ENCODE data around the gene CDC42BPA. TPM values are rescaled to one million over a fixed set of nuclear protein-coding genes. Genes with fewer than 3 reads are reported as not detected.
A peak's percentile ranks its signal among the peaks of the same experiment; 100 is the strongest.
"Not testable (repeated sequence)": the region's sequence is repeated elsewhere in the genome, so short reads cannot be mapped to it uniquely, and the experiment has no call there.

Gene CDC42BPA
- total RNA-seq, 2 donors from 2014 or later: 30.0 to 34.3 TPM

GRCh38 chr1:227242811-227243682 is 75.2 kb downstream of the CDC42BPA start:
- Mint-ChIP-seq H3K27ac (no peak overlapping the region), H3K36me3 (ENCODE audit: low read depth) (peaks cover 2% of the 10 kb centered on the region), H3K27me3 (ENCODE audit: insufficient read depth) (no peaks in the 10 kb centered on the region), H3K4me3 (no peak overlapping the region), H3K4me1 (peaks cover 17% of the 10 kb centered on the region), H3K9me3 (no peaks in the 10 kb centered on the region)
- TF ChIP-seq, protein P1, sequence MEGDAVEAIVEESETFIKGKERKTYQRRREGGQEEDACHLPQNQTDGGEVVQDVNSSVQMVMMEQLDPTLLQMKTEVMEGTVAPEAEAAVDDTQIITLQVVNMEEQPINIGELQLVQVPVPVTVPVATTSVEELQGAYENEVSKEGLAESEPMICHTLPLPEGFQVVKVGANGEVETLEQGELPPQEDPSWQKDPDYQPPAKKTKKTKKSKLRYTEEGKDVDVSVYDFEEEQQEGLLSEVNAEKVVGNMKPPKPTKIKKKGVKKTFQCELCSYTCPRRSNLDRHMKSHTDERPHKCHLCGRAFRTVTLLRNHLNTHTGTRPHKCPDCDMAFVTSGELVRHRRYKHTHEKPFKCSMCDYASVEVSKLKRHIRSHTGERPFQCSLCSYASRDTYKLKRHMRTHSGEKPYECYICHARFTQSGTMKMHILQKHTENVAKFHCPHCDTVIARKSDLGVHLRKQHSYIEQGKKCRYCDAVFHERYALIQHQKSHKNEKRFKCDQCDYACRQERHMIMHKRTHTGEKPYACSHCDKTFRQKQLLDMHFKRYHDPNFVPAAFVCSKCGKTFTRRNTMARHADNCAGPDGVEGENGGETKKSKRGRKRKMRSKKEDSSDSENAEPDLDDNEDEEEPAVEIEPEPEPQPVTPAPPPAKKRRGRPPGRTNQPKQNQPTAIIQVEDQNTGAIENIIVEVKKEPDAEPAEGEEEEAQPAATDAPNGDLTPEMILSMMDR (conservative IDR thresholded peaks at IDR 0.05): no peak
- Histone ChIP-seq H3K9me3 (ENCODE audit: control insufficient read depth, low read length) (no peaks in the 10 kb centered on the region), H3K4me3 (ENCODE audit: low read length) (no peak overlapping the region), H3K27ac (ENCODE audit: low read depth, low read length) (no peak overlapping the region), H3K36me3 (ENCODE audit: control insufficient read depth, insufficient read depth, low read length) (no peaks in the 10 kb centered on the region), H3K9ac (ENCODE audit: extremely low read depth, low read length, poor library complexity, severe bottlenecking) (no peak overlapping the region), H3K27me3 (ENCODE audit: control insufficient read depth, insufficient read depth, low read length, poor library complexity, severe bottlenecking) (no peaks in the 10 kb centered on the region), H3K4me1 (ENCODE audit: control insufficient read depth, insufficient read depth, low read length) (no peaks in the 10 kb centered on the region)
- no peak for DNase-seq
- WGBS, 2 experiments (ENCODE audit: insufficient coverage in 1 of 2, insufficient read length in 1 of 2): 89% methylated on average over 2 of the region's 2 CpGs; no CpG with 5 or more reads in 1 of the 2 experiments

GRCh38 chr1:227240983-227241382 is 77.3 kb downstream of the CDC42BPA start:
- no peak overlapping the region for H3K27ac Mint-ChIP-seq
- peaks cover 17% of the 10 kb centered on the region for H3K4me1 Mint-ChIP-seq
- Histone ChIP-seq H3K4me1 (ENCODE audit: control insufficient read depth, insufficient read depth, low read length) (no peaks in the 10 kb centered on the region), H3K9ac (ENCODE audit: extremely low read depth, low read length, poor library complexity, severe bottlenecking) (no peak overlapping the region), H3K36me3 (ENCODE audit: control insufficient read depth, insufficient read depth, low read length) (no peaks in the 10 kb centered on the region), H3K4me3 (ENCODE audit: low read length) (no peak overlapping the region), H3K27me3 (ENCODE audit: control insufficient read depth, insufficient read depth, low read length, poor library complexity, severe bottlenecking) (no peaks in the 10 kb centered on the region), H3K27ac (ENCODE audit: low read depth, low read length) (no peak overlapping the region), H3K9me3 (ENCODE audit: control insufficient read depth, low read length) (no peaks in the 10 kb centered on the region)
- no peaks in the 10 kb centered on the region for H3K9me3 Mint-ChIP-seq
- no peaks in the 10 kb centered on the region for H3K36me3 Mint-ChIP-seq (ENCODE audit: low read depth)
- TF ChIP-seq, protein P1 (conservative IDR thresholded peaks at IDR 0.05): no peak
- no peak overlapping the region for H3K4me3 Mint-ChIP-seq
- DNase-seq: no peak
- H3K27me3 Mint-ChIP-seq (ENCODE audit: insufficient read depth): no peaks in the 10 kb centered on the region

GRCh38 chr1:227234998-227235405 is 83.3 kb downstream of the CDC42BPA start:
- Mint-ChIP-seq H3K27ac (no peak overlapping the region), H3K27me3 (ENCODE audit: insufficient read depth) (no peaks in the 10 kb centered on the region), H3K36me3 (ENCODE audit: low read depth) (peaks cover 7% of the 10 kb centered on the region), H3K4me1 (peaks cover 2% of the 10 kb centered on the region), H3K4me3 (no peak overlapping the region), H3K9me3 (no peaks in the 10 kb centered on the region)
- Histone ChIP-seq H3K4me1 (ENCODE audit: control insufficient read depth, insufficient read depth, low read length) (no peaks in the 10 kb centered on the region), H3K9me3 (ENCODE audit: control insufficient read depth, low read length) (no peaks in the 10 kb centered on the region), H3K36me3 (ENCODE audit: control insufficient read depth, insufficient read depth, low read length) (no peaks in the 10 kb centered on the region), H3K4me3 (ENCODE audit: low read length) (no peak overlapping the region), H3K9ac (ENCODE audit: extremely low read depth, low read length, poor library complexity, severe bottlenecking) (no peak overlapping the region), H3K27ac (ENCODE audit: low read depth, low read length) (no peak overlapping the region), H3K27me3 (ENCODE audit: control insufficient read depth, insufficient read depth, low read length, poor library complexity, severe bottlenecking) (no peaks in the 10 kb centered on the region)
- TF ChIP-seq, protein P1 (conservative IDR thresholded peaks at IDR 0.05): peak; percentile 72
- WGBS, 2 experiments (ENCODE audit: insufficient coverage in 1 of 2, insufficient read length in 1 of 2): 83 to 92% methylated on average over 1 of the region's 1 CpG
- DNase-seq: peak; percentile 75

DNA sequence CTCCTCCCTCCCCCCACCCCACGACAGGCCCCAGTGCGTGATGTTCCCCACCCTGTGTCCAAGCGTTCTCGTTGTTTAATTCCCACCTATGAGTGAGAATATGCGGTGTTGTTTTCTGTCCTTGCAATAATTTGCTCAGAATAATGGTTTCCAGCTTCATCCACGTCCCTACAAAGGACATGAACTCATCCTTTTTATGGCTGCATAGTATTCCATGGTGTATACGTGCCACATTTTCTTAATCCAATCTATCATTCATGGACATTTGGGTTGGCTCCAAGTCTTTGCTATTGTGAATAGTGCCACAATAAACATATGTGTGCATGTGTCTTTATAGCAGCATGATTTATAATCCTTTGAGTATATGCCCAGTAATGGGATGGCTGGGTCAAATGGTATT is 87.2 kb downstream of the CDC42BPA start:
- not testable (repeated sequence) for H3K4me1 ChIP-seq (ENCODE audit: control insufficient read depth, insufficient read depth, low read length); H3K9ac ChIP-seq (ENCODE audit: extremely low read depth, low read length, poor library complexity, severe bottlenecking); H3K27me3 ChIP-seq (ENCODE audit: control insufficient read depth, insufficient read depth, low read length, poor library complexity, severe bottlenecking); H3K9me3 ChIP-seq (ENCODE audit: control insufficient read depth, low read length); H3K9me3 Mint-ChIP-seq; DNase-seq; H3K4me3 ChIP-seq (ENCODE audit: low read length); H3K36me3 Mint-ChIP-seq (ENCODE audit: low read depth); H3K4me3 Mint-ChIP-seq; H3K36me3 ChIP-seq (ENCODE audit: control insufficient read depth, insufficient read depth, low read length); H3K27ac Mint-ChIP-seq; H3K27me3 Mint-ChIP-seq (ENCODE audit: insufficient read depth); H3K4me1 Mint-ChIP-seq; H3K27ac ChIP-seq (ENCODE audit: low read depth, low read length)
- WGBS, 2 experiments (ENCODE audit: insufficient coverage in 1 of 2, insufficient read length in 1 of 2): 99% methylated on average over 5 of the region's 7 CpGs; no CpG with 5 or more reads in 1 of the 2 experiments
